A673 (cell line): ENCODE results near the gene CTNNA3.
"Not testable (repeated sequence)": the region's sequence is repeated elsewhere in the genome, so short reads cannot be mapped to it uniquely, and the experiment has no call there.

Experiments
- CTCF ChIP-seq: fragments of 300-800, 200-600 bp; sonication (generic); conservative IDR thresholded peaks from 2 replicates; pipeline ENCODE4 v1.5.1; 2017; ENCODE audit warnings: low read depth, mild to moderate bottlenecking, antibody characterized with exemption, low read length, moderate library complexity, mixed read lengths
- EZH2 ChIP-seq: fragments of 200-600 bp; sonication (generic); IDR thresholded peaks from 2 replicates; pipeline ENCODE4 v1.6.1; 2017; ENCODE audit warnings: borderline replicate concordance, low read depth, mild to moderate bottlenecking, mixed read lengths, antibody characterized with exemption, low read length; ENCODE audit not compliant: poor library complexity, severe bottlenecking

DNA sequence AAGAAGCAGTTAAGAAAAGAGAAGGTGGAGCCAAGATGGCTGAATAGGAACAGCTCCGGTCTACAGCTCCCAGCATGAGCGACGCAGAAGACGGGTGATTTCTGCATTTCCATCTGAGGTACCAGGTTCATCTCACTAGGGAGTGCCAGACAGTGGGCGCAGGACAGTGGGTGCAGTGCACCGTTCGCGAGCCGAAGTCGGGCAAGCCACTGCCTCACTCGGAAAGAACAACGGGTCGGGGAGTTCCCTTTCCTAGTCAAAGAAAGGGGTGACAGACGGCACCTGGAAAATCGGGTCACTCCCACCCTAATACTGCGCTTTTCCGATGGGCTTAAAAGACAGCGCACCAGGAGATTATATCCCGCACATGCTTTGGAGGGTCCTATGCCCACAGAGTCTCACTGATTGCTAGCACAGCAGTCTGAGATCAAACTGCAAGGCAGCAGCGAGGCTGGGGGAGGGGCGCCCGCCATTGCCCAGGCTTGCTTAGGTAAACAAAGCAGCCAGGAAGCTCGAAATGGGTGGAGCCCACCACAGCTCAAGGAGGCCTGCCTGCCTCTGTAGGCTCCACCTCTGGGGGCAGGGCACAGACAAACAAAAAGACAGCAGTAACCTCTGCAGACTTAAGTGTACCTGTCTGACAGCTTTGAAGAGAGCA, 3.7 kb upstream of the CTNNA3 start:
- not testable (repeated sequence) for TF ChIP-seq CTCF, EZH2
